HEK293 (cell line): Measurements from ENCODE around the gene MTUS2.
A peak's percentile ranks its signal among the peaks of the same experiment; 100 is the strongest.

Experiments
- CTCF ChIA-PET: fragments of 350-600 bp; formaldehyde crosslinking; extraction: SDS; loops from one replicate; lab custom pipeline; 2021; ENCODE audit warnings: antibody characterized with exemption; lab: Yijun Ruan, JAX
- POLR2A ChIA-PET: fragments of 300-600 bp; formaldehyde crosslinking; extraction: SDS; loops from one replicate; lab custom pipeline; 2020; ENCODE audit warnings: antibody characterized with exemption, inconsistent platforms; lab: Yijun Ruan, JAX
- H3K27ac ChIP-seq: fragments of 200-500 bp; sonication (Bioruptor generic); 2 replicates; pipeline ENCODE4 v1.5.1; 2014; ENCODE audit warnings: low read depth, low read length, control low read depth, inconsistent platforms; ENCODE audit errors: extremely low read depth
- H3K36me3 ChIP-seq, 2 experiments: fragments of 200-500 bp in 1 of 2; sonication (Bioruptor generic) in 1 of 2; 1 replicate in 1 of 2; 2 replicates in 1 of 2; pipeline ENCODE4 v1.5.1; 2014 to 2017; ENCODE audit warnings: inconsistent platforms in 2 of 2, low read length in 2 of 2; ENCODE audit not compliant: control insufficient read depth in 2 of 2, insufficient read depth in 1 of 2
- H3K4me1 ChIP-seq: fragments of 200-500 bp; sonication (Bioruptor generic); 2 replicates; pipeline ENCODE4 v1.5.1; 2014; ENCODE audit warnings: mild to moderate bottlenecking, low read length, inconsistent platforms; ENCODE audit not compliant: control insufficient read depth, insufficient read depth
- H3K4me3 ChIP-seq: 2 replicates; pipeline ENCODE4 v1.5.1; 2011; ENCODE audit warnings: low read depth, mild to moderate bottlenecking, control low read depth, low read length, moderate library complexity
- H3K9me3 ChIP-seq: fragments of 200-500 bp; sonication (Bioruptor generic); 2 replicates; pipeline ENCODE4 v1.5.1; 2014; ENCODE audit warnings: low read depth, low read length, inconsistent platforms; ENCODE audit not compliant: control insufficient read depth, insufficient read depth
- KLF16 ChIP-seq: fragments of 450-650 bp; formaldehyde crosslinking; IDR thresholded peaks from 2 replicates; pipeline ENCODE4 v1.5.1; 2017; ENCODE audit warnings: missing biosample characterization, missing genetic modification characterization
- RBAK ChIP-seq: fragments of 450-650 bp; formaldehyde crosslinking; IDR thresholded peaks from 2 replicates; pipeline ENCODE4 v1.5.1; 2016; ENCODE audit warnings: missing biosample characterization, missing genetic modification characterization
- SCRT1 ChIP-seq: fragments of 450-650 bp; formaldehyde crosslinking; IDR thresholded peaks from 2 replicates; pipeline ENCODE4 v1.5.1; 2016; ENCODE audit warnings: missing biosample characterization, missing genetic modification characterization, borderline replicate concordance
- SCRT2 ChIP-seq: fragments of 450-650 bp; formaldehyde crosslinking; IDR thresholded peaks from 2 replicates; pipeline ENCODE4 v1.5.1; 2016; ENCODE audit warnings: missing biosample characterization, missing genetic modification characterization
- ZBTB48 ChIP-seq: fragments of 450-650 bp; formaldehyde crosslinking; IDR thresholded peaks from 2 replicates; pipeline ENCODE4 v1.5.1; 2016; ENCODE audit warnings: missing biosample characterization, missing genetic modification characterization
- ZBTB8A ChIP-seq: fragments of 450-650 bp; formaldehyde crosslinking; IDR thresholded peaks from 2 replicates; pipeline ENCODE4 v1.5.1; 2016; ENCODE audit warnings: missing biosample characterization, missing genetic modification characterization
- ZNF169 ChIP-seq: fragments of 450-650 bp; formaldehyde crosslinking; IDR thresholded peaks from 2 replicates; pipeline ENCODE4 v1.5.1; 2016; ENCODE audit warnings: missing biosample characterization, missing genetic modification characterization
- ZNF19 ChIP-seq: fragments of 450-650 bp; formaldehyde crosslinking; IDR thresholded peaks from 2 replicates; pipeline ENCODE4; 2016; ENCODE audit warnings: missing biosample characterization, missing genetic modification characterization, low read depth
- ZNF2 ChIP-seq: fragments of 450-650 bp; formaldehyde crosslinking; IDR thresholded peaks from 2 replicates; pipeline ENCODE4 v1.5.1; 2016; ENCODE audit warnings: missing biosample characterization, missing genetic modification characterization
- ZNF239 ChIP-seq: fragments of 450-650 bp; formaldehyde crosslinking; IDR thresholded peaks from 2 replicates; pipeline ENCODE4 v1.5.1; 2016; ENCODE audit warnings: missing biosample characterization, missing genetic modification characterization
- ZNF514 ChIP-seq: fragments of 450-650 bp; formaldehyde crosslinking; IDR thresholded peaks from 2 replicates; pipeline ENCODE4 v1.5.1; 2016; ENCODE audit warnings: missing biosample characterization, missing genetic modification characterization
- ZNF629 ChIP-seq: fragments of 450-650 bp; formaldehyde crosslinking; IDR thresholded peaks from 2 replicates; pipeline ENCODE4 v1.5.1; 2017; ENCODE audit warnings: missing biosample characterization, missing genetic modification characterization
- ZNF670 ChIP-seq: fragments of 450-650 bp; formaldehyde crosslinking; IDR thresholded peaks from 2 replicates; pipeline ENCODE4 v1.5.1; 2016; ENCODE audit warnings: missing biosample characterization, missing genetic modification characterization, low read depth
- ZNF776 ChIP-seq: fragments of 450-650 bp; formaldehyde crosslinking; IDR thresholded peaks from 2 replicates; pipeline ENCODE4 v1.5.0; 2017; ENCODE audit warnings: missing biosample characterization, missing genetic modification characterization, borderline replicate concordance
- ZNF792 ChIP-seq: fragments of 450-650 bp; formaldehyde crosslinking; IDR thresholded peaks from 2 replicates; pipeline ENCODE4 v1.5.1; 2016; ENCODE audit warnings: missing biosample characterization, missing genetic modification characterization
- TF ChIP-seq, protein P1 (sequence below): fragments of 450-650 bp; formaldehyde crosslinking; IDR thresholded peaks from 2 replicates; pipeline ENCODE4 v1.5.1; 2016; ENCODE audit warnings: missing biosample characterization, missing genetic modification characterization

The MTUS2 gene

DNA sequence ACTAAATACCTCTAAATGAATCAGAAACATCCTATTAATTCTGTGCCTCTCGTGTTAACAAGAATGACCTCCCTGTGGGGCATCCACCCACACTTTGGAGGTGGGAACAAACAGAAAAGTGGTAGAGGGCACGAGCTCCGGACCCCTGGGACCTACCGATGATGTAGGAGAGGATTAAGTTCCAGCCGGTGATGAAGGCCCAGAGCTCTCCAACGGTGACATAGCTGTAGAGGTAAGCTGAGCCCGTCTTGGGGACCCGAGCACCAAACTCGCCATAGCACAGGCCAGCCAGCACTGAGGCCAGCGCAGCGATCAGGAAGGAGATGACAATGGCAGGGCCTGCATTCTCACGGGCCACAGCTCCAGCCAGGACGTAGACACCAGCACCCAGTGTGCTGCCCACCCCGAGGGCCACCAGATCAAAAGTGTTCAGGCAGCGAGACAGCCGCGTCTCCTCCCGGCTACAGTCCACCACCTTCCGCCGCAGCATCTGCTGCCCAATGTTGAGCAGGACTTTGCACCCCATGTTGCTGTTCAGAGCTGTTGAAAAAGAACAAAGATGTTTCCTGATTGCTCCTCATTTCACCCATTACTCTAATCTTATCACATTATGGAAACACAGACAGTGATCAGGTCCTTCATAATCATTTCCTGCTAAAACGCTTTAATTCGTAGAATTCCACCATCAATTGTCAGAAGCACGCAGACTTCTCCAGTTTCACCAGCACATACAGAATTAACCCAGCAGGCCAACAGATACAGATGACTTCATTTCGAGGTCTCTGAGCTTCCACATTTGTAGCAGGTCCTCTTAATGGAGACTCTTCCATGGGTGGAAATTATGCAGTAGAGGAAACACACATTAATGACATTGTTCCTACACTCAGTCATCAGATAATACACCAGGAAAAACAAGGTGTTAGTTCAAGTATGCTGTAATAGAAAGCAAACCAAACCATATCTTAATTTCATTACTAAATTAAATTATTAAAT lies 715.8 kb downstream of the MTUS2 start:
- CTCF ChIA-PET = no interaction called here
- H3K4me3 ChIP-seq = no peak overlapping the region
- H3K9me3 ChIP-seq = no peaks in the 10 kb centered on the region
- POLR2A ChIA-PET = no interaction called here
- peaks cover 3 to 56% of the 10 kb centered on the region in 2 experiments for H3K36me3 ChIP-seq
- H3K4me1 ChIP-seq = no peaks in the 10 kb centered on the region
- no peak overlapping the region for H3K27ac ChIP-seq
- TF ChIP-seq ZNF169 (tag by site-specific recombination) = no peak
- no peak for TF ChIP-seq ZNF2 (tag by site-specific recombination)
- TF ChIP-seq ZNF776 (tag by site-specific recombination) = no peak

- no peaks in the 10 kb centered on the region for H3K9me3 ChIP-seq
- H3K36me3 ChIP-seq = peaks cover 0 to 55% of the 10 kb centered on the region in 2 experiments; a peak in 2 of 3 replicates
- POLR2A ChIA-PET = no interaction called here
- TF ChIP-seq SCRT2 (tag by site-specific recombination) = peak; percentile 74
- TF ChIP-seq ZNF239 = no peak
- no peak for TF ChIP-seq ZNF19 (tag by site-specific recombination)
- no peak for TF ChIP-seq ZNF670 (tag by site-specific recombination)
- TF ChIP-seq SCRT1 (tag by site-specific recombination) = 0 out of 2 replicates have a peak, but pooled peaks have one; percentile 40
- no peak overlapping the region for H3K27ac ChIP-seq
- CTCF ChIA-PET = no interaction called here
- H3K4me1 ChIP-seq = no peaks in the 10 kb centered on the region
- no peak overlapping the region for H3K4me3 ChIP-seq
Measured at GRCh38 chr13:29536853-29537252, 716.7 kb downstream of the MTUS2 start.

DNA sequence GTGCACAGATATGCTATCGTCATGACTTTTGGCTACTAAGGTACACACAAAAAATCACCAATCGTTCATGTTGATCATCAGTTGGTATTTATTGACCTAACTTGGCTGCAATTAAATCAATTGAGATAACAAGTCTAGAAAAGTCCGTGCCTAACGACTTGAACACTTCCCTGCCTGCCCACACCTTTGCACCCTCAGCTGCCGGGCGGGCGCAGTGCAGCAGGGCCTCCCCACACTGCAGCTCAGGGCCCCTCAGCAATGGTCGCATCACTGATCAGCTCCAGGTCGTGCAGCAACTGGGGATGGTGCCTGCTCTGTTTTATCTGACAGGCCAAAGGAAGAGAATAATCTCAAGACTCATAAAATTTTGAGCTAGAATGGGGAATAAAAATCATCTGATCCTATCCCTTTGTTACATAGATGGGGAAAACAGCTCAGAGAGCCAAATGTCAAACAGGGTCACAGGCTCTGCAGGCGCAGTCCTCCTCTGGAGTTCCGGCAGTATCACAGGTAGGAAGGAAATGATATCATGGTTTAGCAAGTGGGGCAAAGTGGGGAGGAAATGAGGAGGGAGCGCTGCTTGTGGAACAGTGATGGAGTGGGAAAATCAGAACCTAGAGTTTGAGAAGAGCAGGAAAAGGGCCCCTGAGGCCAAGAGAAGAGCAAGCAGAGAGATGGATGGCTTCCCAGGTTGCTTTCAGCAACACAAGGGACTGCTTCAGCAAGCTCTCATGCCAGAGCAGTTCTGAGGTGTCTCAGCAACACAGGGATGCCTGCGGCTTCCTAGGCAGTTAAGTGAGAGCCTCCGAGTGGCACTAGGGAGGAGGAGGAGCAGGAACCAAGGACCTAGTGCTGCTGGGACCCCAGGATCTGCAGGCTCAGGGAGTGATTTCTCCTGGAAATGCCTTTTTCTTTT lies 717.9 kb downstream of the MTUS2 start:
- POLR2A ChIA-PET = no interaction called here
- Histone ChIP-seq H3K4me1 (no peaks in the 10 kb centered on the region; the same call in 1 of the 2 replicates), H3K4me3 (no peak overlapping the region), H3K36me3 (peaks cover 0 to 43% of the 10 kb centered on the region in 2 experiments; a peak in 1 of 3 replicates), H3K27ac (no peak overlapping the region), H3K9me3 (no peaks in the 10 kb centered on the region)
- TF ChIP-seq ZNF629 (no peak), ZBTB48 (tag by site-specific recombination) (no peak), ZBTB8A (tag by site-specific recombination) (no peak), ZNF792 (tag by site-specific recombination) (no peak), ZNF514 (tag by site-specific recombination) (no peak), KLF16 (tag by site-specific recombination) (no peak), RBAK (tag by site-specific recombination) (no peak)
- TF ChIP-seq, protein P1, sequence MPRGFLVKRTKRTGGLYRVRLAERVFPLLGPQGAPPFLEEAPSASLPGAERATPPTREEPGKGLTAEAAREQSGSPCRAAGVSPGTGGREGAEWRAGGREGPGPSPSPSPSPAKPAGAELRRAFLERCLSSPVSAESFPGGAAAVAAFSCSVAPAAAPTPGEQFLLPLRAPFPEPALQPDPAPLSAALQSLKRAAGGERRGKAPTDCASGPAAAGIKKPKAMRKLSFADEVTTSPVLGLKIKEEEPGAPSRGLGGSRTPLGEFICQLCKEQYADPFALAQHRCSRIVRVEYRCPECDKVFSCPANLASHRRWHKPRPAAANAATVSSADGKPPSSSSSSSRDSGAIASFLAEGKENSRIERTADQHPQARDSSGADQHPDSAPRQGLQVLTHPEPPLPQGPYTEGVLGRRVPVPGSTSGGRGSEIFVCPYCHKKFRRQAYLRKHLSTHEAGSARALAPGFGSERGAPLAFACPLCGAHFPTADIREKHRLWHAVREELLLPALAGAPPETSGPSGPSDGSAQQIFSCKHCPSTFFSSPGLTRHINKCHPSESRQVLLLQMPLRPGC = no peak
- CTCF ChIA-PET = no interaction called here
